ENCODE measurements around the gene RPL32. TPM values are rescaled to one million over a fixed set of nuclear protein-coding genes. Genes with fewer than 3 reads are reported as not detected.
A peak's percentile ranks its signal among the peaks of the same experiment; 100 is the strongest.

RPL32 gene
- total and polyA plus RNA-seq, 9 of the 15 experiments (the other 6 are each of a cell fraction or from before 2014, with no cell fraction given), result 2,738 to 6,200 (median 4,286) TPM

GRCh38 chr3:12879191-12879815 lies 37.9 kb upstream of the RPL32 start:
- no peaks in the 10 kb centered on the region for H3K9me1 ChIP-seq (ENCODE audit: control insufficient read depth, insufficient read depth, low read length)
- no peaks in the 10 kb centered on the region for H3K79me2 ChIP-seq (ENCODE audit: control insufficient read depth, insufficient read depth, low read length)
- no TSS peak for BruUV-seq (replicated peaks)
- H3K27ac ChIP-seq (ENCODE audit: extremely low read depth, low read depth, low read length), result peak overlapping the region; percentile 43
- intact Hi-C loops (cut with micrococcal nuclease), result no loop called here
- H4K20me1 ChIP-seq (replicated peaks; ENCODE audit: control insufficient read depth, insufficient read depth, low read length), result no peaks in the 10 kb centered on the region
- peak; percentile 42 for ATAC-seq
- peak; percentile 60 for FAIRE-seq
- H3K4me3 ChIP-seq, result no peak overlapping the region
- DNase-seq (ENCODE audit: extremely low read depth in 1 of 4, low spot score in 3 of 4), result peak in 2 of 4 experiments; percentile 61 to 67
- ChIA-PET POLR2A (interaction anchor here (0.6 to 2.2 kb wide), 6 partner anchors 15 to 261 kb away, joined by 3 to 12 read pairs (median 4); partner anchors contain the start of gene RPL32), CTCF (ENCODE audit: low intra/inter-chr PET ratio) (no interaction called here)
- no peaks in the 10 kb centered on the region for H3K36me3 ChIP-seq (ENCODE audit: control insufficient read depth, insufficient read depth, low read length)
- H3K27me3 ChIP-seq (ENCODE audit: control insufficient read depth in 2 of 2, insufficient read depth in 2 of 2, low read length in 2 of 2), result no peaks in the 10 kb centered on the region
- peak overlapping the region in 1 of 2 experiments; percentile 59; a peak in 3 of 4 replicates for H3K9ac ChIP-seq (ENCODE audit: insufficient read depth in 1 of 2, low read depth in 2 of 2, low read length in 2 of 2)
- no peak overlapping the region; the same call in 1 of the 2 replicates for H2AFZ ChIP-seq (ENCODE audit: low read depth, low read length)
- peak overlapping the region; percentile 62 for H3K4me2 ChIP-seq (ENCODE audit: insufficient read depth, low read length)
- WGBS (ENCODE audit: insufficient coverage, low coverage, missing lambda C conversion rate), result 51% methylated on average over 5 of the region's 5 CpGs
- peaks cover 56 to 77% of the 10 kb centered on the region in 2 experiments for H3K4me1 ChIP-seq (replicated peaks in 1 of 2; ENCODE audit: control insufficient read depth in 2 of 2, insufficient read depth in 2 of 2, low read length in 2 of 2)
- 0 out of 2 replicates have a peak, but pooled peaks cover 3% of the 10 kb centered on the region for H3K9me3 ChIP-seq (replicated peaks; ENCODE audit: control insufficient read depth, insufficient read depth, low read depth, low read length)
- in situ Hi-C loops (cut with MboI), result loop anchor here (25.0 kb wide), 1 partner anchor 742 kb away; no protein-coding TSS in a partner anchor
- TF ChIP-seq GTF2B (IDR thresholded peaks at IDR 0.05; ENCODE audit: extremely low read depth, insufficient read length), result no peak
- TF ChIP-seq TEAD1 (CRISPR knock-in tag; IDR thresholded peaks at IDR 0.05), result no peak
- TF ChIP-seq EGR1 (conservative IDR thresholded peaks at IDR 0.05), result no peak
- no peak for TF ChIP-seq BRD4 (IDR thresholded peaks at IDR 0.05)
- TF ChIP-seq KAT8 (IDR thresholded peaks at IDR 0.05; ENCODE audit: low read depth), result no peak
- TF ChIP-seq GTF2E2 (tag; IDR thresholded peaks at IDR 0.05), result no peak; the same call in 1 of the 2 replicates
- TF ChIP-seq XRCC4 (IDR thresholded peaks at IDR 0.05; ENCODE audit: extremely low read depth, insufficient read depth, insufficient read length), result no peak
- TF ChIP-seq ZZZ3 (IDR thresholded peaks at IDR 0.05), result no peak
- no peak for TF ChIP-seq ZC3H4 (CRISPR knock-in tag; IDR thresholded peaks at IDR 0.05; ENCODE audit: borderline replicate concordance)
- no peak for TF ChIP-seq ZNF124 (CRISPR knock-in tag; IDR thresholded peaks at IDR 0.05)
- TF ChIP-seq NUFIP1 (IDR thresholded peaks at IDR 0.05; ENCODE audit: partially characterized antibody), result no peak
- no peak for TF ChIP-seq BCLAF1 (IDR thresholded peaks at IDR 0.05; ENCODE audit: borderline replicate concordance in 1 of 2, control insufficient read depth in 1 of 2, low read depth in 2 of 2, low read length in 1 of 2)
- peak; percentile 53; the same call in 1 of the 2 replicates for TF ChIP-seq ZNF134 (CRISPR knock-in tag; conservative IDR thresholded peaks at IDR 0.05)
- TF ChIP-seq KDM4B (IDR thresholded peaks at IDR 0.05; ENCODE audit: borderline replicate concordance in 2 of 2, low read depth in 1 of 2), result no peak
- TF ChIP-seq POLR2A (conservative IDR thresholded peaks at IDR 0.05), result no peak
- no peak for TF ChIP-seq RBM22 (IDR thresholded peaks at IDR 0.05; ENCODE audit: low read depth, low read length, poor library complexity, severe bottlenecking)
- TF ChIP-seq RB1 (IDR thresholded peaks at IDR 0.05; ENCODE audit: low read depth), result no peak
- TF ChIP-seq USF1 (CRISPR knock-in tag; IDR thresholded peaks at IDR 0.05), result no peak
